HL-60/S4 treated with retinoic acid at 250 ng/mL for 4 days and 3 days (cell line): ENCODE results near the gene TSPAN18.

Experiments used
- in situ Hi-C: fragments of 300-500 bp; cut with MboI; formaldehyde crosslinking; loops from 2 replicates; pipeline ENCODE4 v1.7.0; 2022; ENCODE audit warnings: low sequenced_read_pairs

The TSPAN18 gene

DNA sequence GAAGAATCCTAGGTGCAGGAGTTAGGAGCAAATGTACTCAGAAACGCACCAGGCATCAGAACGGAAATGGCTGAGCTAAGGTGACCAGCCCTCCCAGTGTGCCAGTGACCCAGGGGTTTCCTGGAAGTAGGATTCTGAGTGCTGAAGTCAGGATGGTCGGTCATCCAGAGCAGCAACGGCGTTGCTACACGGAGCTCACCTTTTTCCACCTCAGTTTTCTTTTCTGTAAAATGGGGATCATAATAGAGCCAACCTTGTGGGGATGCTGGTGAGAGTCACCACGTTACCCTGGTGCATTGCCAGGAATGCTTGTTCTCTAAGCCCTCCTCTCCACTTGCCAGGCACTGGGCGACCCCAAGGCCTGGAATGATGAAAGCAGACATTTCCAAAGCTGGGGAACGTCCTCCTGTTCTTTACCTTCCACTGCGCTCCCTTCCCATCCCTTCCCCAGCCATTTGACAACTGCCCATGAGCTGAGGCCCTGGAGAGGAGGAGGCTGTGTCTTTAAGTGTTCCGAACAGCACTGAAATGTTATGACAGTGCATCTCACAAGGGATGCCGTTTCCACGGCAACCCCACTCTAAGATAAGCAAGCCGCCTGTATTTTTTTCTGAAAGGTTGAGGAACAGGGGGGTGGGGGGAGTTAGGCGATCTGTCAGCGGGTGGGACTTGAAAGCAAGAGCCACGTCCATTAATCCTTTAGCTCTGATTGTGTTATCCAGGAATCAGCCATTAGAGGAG lies 66.8 kb downstream of the TSPAN18 start:
- in situ Hi-C loops = no loop called here

DNA sequence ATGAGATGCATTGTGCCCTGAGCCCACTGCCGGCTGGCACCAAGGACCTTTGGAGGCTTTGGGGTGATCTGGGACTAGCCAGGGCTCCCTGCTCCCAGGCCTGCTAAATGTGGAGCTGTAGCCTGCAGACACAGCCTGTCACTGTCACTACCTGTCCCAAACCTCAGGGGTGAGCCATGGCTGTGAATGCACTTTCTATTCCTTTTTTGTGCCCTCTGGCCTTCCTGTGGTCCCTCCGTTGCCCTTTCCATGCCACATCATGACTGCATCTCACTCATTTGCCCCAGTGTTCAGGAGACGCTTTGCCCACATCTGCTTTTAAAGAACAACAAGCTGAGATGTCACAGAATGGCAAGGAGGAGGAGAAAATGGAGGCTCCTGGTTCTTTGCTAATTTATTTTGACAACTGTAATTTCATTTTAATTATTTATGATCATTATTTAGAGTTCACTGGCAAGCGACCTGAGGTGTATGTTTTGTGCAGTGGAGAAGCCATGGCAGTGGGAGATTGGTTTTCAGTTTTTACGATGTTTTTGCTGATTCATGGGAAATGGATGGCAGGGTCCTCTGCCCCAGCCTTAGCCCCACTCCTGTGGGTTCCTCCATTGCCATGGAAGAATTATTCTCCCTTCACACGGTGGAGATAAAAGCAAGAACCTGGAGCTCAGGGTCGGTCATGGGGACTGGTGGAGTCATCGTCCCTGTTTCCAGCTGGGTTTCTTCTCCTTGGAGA lies 69.2 kb downstream of the TSPAN18 start:
- in situ Hi-C loops = no loop called here

DNA sequence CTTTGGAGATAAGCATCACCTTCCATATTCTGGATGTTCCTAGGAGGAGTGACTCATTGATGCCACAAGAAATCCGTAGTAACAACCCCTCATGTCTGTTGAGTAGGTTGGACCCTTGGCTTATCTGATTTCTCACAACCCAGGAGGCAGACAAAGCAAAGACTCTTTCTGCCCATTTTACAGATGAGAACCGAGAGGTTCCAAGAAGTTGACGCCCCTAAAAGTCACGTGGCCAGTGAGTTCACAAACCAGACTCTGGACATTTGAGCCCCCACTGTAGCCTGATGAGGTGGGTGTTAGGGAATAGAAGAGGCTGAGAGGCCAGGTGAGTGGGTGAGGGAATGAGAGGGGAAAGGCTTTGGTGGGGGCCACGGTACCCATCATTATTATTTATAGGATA lies 70.3 kb downstream of the TSPAN18 start:
- in situ Hi-C loops = no loop called here

DNA sequence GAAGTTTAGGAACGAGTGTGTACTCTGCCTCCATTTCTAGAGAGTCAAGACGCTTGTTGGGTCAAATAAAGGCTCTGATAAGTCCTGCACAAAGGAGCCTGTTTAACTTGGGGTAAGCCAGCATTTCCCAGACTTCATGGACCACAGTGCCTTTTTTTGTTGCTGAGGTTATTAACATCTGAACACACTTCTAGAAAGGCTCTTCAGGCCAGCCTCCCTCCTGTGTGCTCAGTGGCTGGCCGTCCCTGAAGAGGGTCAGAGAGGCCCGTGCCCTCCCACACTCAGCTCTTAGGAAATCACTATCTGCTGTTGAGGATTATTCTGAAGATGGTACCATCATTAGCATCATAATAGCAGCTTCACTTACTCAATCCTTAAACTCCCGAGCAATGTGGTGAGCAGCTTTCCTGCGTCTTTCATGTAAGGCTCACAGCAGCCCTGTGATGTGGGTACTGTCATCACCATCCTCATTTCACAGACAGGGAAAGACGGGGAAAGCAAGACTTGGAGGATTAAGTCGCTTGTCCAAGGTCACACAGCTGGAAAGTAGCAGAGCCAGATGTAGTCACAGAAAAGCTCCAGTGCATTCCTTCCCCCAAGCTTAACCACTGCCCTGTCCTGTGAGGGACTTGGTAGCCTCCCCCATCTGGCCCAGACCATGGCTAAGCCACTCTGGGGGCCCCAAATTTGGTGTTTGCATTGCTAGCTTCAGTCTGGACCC lies 71.3 kb downstream of the TSPAN18 start:
- in situ Hi-C loops = no loop called here

GRCh38 chr11:44798607-44798972 lies 71.8 kb downstream of the TSPAN18 start:
- in situ Hi-C loops = no loop called here

DNA sequence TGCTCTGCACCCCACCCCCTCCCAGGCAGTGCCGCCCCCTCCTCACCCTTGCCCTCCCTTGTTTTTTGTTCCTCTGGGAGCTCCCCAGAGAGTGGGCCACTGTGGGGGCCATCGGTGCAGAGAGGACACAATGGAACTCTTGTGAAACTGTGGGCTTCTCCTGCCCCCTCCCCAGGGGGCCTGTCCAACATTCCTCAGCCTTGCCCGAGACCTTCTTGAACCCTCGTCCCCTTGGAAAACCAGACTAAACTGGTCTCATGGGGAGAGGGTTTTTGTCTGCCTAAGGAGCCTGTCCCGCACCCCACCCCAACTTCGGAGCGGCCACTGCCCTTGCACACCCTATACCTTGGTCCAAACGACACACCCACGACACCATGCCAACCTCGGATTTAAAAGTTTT lies 72.2 kb downstream of the TSPAN18 start:
- in situ Hi-C loops = no loop called here

DNA sequence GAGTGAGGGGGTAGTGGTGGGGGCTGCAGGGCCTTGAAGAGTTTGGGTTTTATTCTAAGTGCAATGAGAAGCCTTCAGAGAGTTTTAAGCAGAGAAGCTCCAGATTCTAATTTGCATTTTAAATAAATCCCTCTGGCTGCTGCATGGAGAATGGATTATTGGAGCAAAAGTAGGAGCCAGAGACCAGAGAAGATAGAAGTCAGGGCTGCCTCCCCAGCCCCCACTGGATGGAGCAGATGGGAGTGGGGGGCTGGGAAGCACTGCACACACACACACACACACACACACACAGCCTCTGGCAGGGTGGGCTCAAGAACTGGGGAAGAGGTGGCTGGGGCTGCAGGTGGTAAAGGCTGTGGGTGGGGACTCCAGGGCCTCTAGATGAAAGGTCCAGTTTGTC lies 75.6 kb downstream of the TSPAN18 start:
- in situ Hi-C loops = no loop called here

- in situ Hi-C loops = no loop called here
Observed at GRCh38 chr11:44803009-44803408, 76.2 kb downstream of the TSPAN18 start.

DNA sequence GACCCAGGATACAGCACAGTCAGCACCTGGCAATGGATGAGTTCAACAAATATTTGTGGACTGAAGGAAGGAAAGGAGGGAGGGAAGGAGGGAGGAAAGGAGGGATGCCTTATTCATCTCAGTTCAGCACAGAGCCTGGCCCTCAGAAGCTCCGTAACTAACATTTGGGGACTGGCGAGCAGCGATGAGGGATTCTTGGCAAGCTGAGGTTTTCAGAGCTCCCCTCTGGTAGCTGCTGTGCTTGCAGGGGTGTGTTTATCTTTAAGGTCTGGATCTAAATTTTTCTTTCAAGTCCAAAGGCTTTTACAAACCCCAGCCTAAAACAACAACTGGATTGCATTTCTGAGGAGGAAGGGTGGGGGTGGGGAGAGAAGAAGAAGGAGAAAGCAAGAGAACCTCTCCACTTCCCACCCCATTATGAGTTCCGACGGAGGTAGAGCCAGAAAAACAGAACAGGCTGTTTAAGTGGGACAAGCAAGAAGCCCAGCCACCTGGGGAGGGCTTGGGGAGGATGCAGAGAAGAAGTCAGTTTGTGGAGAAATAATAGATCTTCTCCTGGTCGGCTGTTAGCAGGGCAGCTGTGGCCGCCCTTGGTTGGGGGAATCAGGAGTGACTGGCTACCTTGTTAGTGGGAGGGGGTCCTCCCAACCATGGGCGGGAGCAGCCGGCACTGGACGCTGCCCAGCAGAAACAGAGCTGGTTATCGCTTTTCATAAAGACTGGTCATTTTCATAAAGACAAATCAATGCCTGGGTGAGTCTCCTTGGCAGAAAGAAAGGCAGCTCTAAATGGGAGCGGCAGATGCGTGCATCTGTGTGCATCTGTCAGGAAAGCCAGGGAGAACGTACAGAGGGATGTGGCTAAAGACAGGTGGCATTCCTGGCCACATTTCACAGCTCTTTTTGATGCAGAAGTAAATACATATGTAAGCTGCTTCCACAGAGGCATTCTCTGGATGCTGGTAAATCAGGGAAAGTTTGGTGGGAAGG lies 78.0 kb downstream of the TSPAN18 start:
- in situ Hi-C loops = no loop called here

DNA sequence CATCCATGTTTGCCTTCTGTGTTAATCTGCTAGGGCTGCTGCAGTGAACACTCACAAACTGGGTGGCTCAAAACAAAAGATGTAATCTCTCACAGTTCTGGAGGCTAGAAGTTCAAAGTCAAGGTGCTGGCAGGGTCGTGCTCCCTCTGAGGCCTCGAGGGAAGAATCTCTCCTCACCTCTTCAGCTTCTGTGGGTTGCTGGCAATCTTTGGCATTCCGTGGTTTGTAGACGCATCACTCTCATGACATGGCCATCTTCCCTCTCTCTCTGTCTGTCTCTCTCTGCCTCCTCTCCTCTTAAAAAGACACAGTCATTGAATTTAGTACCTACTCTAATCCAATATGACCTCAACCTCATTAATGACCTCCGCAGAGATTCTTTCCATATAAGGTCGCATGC lies 78.8 kb downstream of the TSPAN18 start:
- in situ Hi-C loops = no loop called here

GRCh38 chr11:44808053-44808753 lies 81.4 kb downstream of the TSPAN18 start:
- in situ Hi-C loops = no loop called here

GRCh38 chr11:44809283-44809682 lies 82.5 kb downstream of the TSPAN18 start:
- in situ Hi-C loops = no loop called here

GRCh38 chr11:44811841-44812448 lies 85.2 kb downstream of the TSPAN18 start:
- in situ Hi-C loops = no loop called here

DNA sequence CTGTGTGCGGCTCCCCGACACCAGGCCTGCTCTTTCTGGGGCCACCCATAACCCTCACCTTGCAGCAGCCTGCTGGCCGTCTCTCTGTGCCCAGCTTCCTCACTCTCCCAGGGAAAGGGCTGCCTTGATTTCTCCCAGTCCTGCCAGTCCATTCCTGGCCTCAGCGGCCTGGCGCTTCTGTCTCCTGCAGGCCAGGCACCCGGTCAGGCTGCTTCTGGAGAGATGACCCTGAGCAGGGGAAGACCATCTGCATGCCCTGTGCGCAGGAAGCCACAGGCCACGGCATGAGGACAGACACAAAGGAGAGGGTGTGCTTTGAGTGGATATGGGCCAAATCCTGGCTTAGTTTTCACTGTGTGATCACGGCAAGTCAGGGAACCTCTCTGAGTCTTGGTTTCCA lies 86.2 kb downstream of the TSPAN18 start:
- in situ Hi-C loops = no loop called here

DNA sequence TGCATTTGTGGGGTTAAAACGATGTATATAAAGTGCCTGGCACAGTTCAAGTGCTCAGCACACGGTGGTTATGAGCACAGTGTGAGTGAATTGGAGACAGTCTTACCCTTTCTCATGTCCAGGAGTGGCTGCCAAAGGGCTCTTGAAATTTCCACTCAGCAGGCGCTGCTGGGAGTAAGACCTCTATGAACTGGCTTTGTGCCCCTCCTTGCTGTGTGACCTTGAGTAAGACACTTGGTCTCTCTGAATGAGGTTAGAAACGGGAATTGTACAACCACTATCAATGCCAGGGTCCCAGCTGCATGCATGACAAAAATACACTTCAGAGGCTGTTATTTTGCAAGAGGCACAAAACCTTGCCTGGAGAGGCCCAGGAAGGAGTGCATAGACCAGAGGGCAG lies 86.6 kb downstream of the TSPAN18 start:
- in situ Hi-C loops = no loop called here

GRCh38 chr11:44814881-44815592 lies 88.3 kb downstream of the TSPAN18 start:
- in situ Hi-C loops = no loop called here

- in situ Hi-C loops = no loop called here
Observed at GRCh38 chr11:44815917-44816456, 89.2 kb downstream of the TSPAN18 start.

- in situ Hi-C loops = no loop called here
Observed at GRCh38 chr11:44816761-44817160, 90.0 kb downstream of the TSPAN18 start.
